Thymus (tissue), 11 donors: ENCODE data around the gene MAP2K6. TPM values are rescaled to one million over a fixed set of nuclear protein-coding genes. Genes with fewer than 3 reads are reported as not detected.
"Not testable (repeated sequence)": the region's sequence is repeated elsewhere in the genome, so short reads cannot be mapped to it uniquely, and the experiment has no call there.

Experiments used
- DNase-seq, 9 donors: peaks; one replicate each; pipeline ENCODE4 v3.0.0-alpha.2; 2013; ENCODE audit warnings: low spot score in 9 of 9, low read depth in 6 of 9, missing footprints in 1 of 9
- H3K27ac ChIP-seq, 2 donors: one replicate each; pipeline ENCODE4 v1.5.1; 2013; ENCODE audit warnings: control low read depth in 1 of 2, low read depth in 1 of 2, low read length in 1 of 2, mild to moderate bottlenecking in 1 of 2, moderate library complexity in 1 of 2
- H3K27me3 ChIP-seq, 2 donors: one replicate each; pipeline ENCODE4 v1.5.1; 2013; ENCODE audit warnings: low read length in 1 of 2; ENCODE audit not compliant: control insufficient read depth in 2 of 2, insufficient read depth in 1 of 2
- H3K36me3 ChIP-seq, 2 donors: one replicate each; pipeline ENCODE4 v1.5.1; 2013; ENCODE audit warnings: low read length in 1 of 2, mild to moderate bottlenecking in 1 of 2, moderate library complexity in 1 of 2; ENCODE audit not compliant: control insufficient read depth in 2 of 2, insufficient read depth in 2 of 2
- H3K4me1 ChIP-seq, 2 donors: one replicate each; pipeline ENCODE4 v1.5.1; 2013; ENCODE audit warnings: low read length in 2 of 2; ENCODE audit not compliant: control insufficient read depth in 2 of 2, insufficient read depth in 2 of 2
- H3K4me3 ChIP-seq, 2 donors: one replicate each; pipeline ENCODE4 v1.5.1; 2013; ENCODE audit warnings: low read length in 2 of 2, control low read depth in 1 of 2, mild to moderate bottlenecking in 1 of 2
- H3K9me3 ChIP-seq, 2 donors: one replicate each; pipeline ENCODE4 v1.5.1; 2013; ENCODE audit warnings: low read length in 1 of 2, mild to moderate bottlenecking in 1 of 2; ENCODE audit not compliant: control insufficient read depth in 2 of 2, insufficient read depth in 1 of 2
- WGBS: extraction: QIAGEN DNeasy Blood & Tissue Kit; methylation state at CpG from one replicate; pipeline ENCODE4 v1.1.7; 2013; 5-methylcytosine and 5-hydroxymethylcytosine counted together
- polyA plus RNA-seq: library from polyadenylated mRNA; stranded (reverse); fragments of 200-250 nt; gene quantifications from one replicate; pipeline ENCODE4 v1.2.3, GENCODE V29; 2013
- total RNA-seq: library from RNA; stranded (reverse); fragments of 120-200 nt; gene quantifications from one replicate; pipeline ENCODE4 v1.2.4, GENCODE V29; 2013
- donor health status: healthy.

MAP2K6 gene
- total and polyA plus RNA-seq, 2 donors = 11.2 to 18.5 TPM

- WGBS = 97% methylated on average over 7 of the region's 7 CpGs
- H3K27ac ChIP-seq = no peak overlapping the region
- H3K36me3 ChIP-seq = no peaks in the 10 kb centered on the region
- no peaks in the 10 kb centered on the region for H3K27me3 ChIP-seq
- DNase-seq = no peak
- no peaks in the 10 kb centered on the region for H3K9me3 ChIP-seq
- no peak overlapping the region for H3K4me3 ChIP-seq
- no peaks in the 10 kb centered on the region for H3K4me1 ChIP-seq
These were observed 59.6 kb downstream of the MAP2K6 start for GRCh38 chr17:69473841-69474831.

GRCh38 chr17:69477204-69477902 lies 62.9 kb downstream of the MAP2K6 start:
- WGBS = 97% methylated on average over 6 of the region's 6 CpGs
- H3K27ac ChIP-seq = no peak overlapping the region
- DNase-seq = no peak
- H3K4me1 ChIP-seq = no peaks in the 10 kb centered on the region
- no peak overlapping the region for H3K4me3 ChIP-seq
- H3K27me3 ChIP-seq = no peaks in the 10 kb centered on the region
- H3K36me3 ChIP-seq = no peaks in the 10 kb centered on the region
- no peaks in the 10 kb centered on the region for H3K9me3 ChIP-seq

GRCh38 chr17:69477903-69478266 lies 63.4 kb downstream of the MAP2K6 start:
- Histone ChIP-seq H3K4me1 (no peaks in the 10 kb centered on the region), H3K36me3 (no peaks in the 10 kb centered on the region), H3K27ac (no peak overlapping the region), H3K9me3 (no peaks in the 10 kb centered on the region), H3K27me3 (no peaks in the 10 kb centered on the region), H3K4me3 (no peak overlapping the region)
- no peak for DNase-seq
- WGBS = 100% methylated on average over 4 of the region's 4 CpGs

- Histone ChIP-seq H3K36me3 (no peaks in the 10 kb centered on the region), H3K4me3 (no peak overlapping the region), H3K4me1 (no peaks in the 10 kb centered on the region), H3K27me3 (no peaks in the 10 kb centered on the region), H3K27ac (no peak overlapping the region), H3K9me3 (no peaks in the 10 kb centered on the region)
- WGBS = 90% methylated on average over 4 of the region's 4 CpGs
- DNase-seq = no peak
These were observed 64.4 kb downstream of the MAP2K6 start for GRCh38 chr17:69478916-69479315.

- H3K4me1 ChIP-seq, H3K27me3 ChIP-seq, H3K4me3 ChIP-seq, H3K27ac ChIP-seq, H3K9me3 ChIP-seq, H3K36me3 ChIP-seq, DNase-seq: not testable (repeated sequence)
- WGBS = 98% methylated on average over 7 of the region's 7 CpGs
These were observed 65.3 kb downstream of the MAP2K6 start for GRCh38 chr17:69479756-69480155.

- Histone ChIP-seq H3K4me1 (no peaks in the 10 kb centered on the region), H3K27ac (no peak overlapping the region), H3K36me3 (no peaks in the 10 kb centered on the region), H3K4me3 (no peak overlapping the region), H3K9me3 (no peaks in the 10 kb centered on the region), H3K27me3 (no peaks in the 10 kb centered on the region)
- DNase-seq = no peak
- WGBS = 96% methylated on average over 4 of the region's 4 CpGs
These were observed 65.7 kb downstream of the MAP2K6 start for GRCh38 chr17:69480245-69480644.

- H3K36me3 ChIP-seq = no peaks in the 10 kb centered on the region
- no peak overlapping the region for H3K27ac ChIP-seq
- H3K9me3 ChIP-seq = no peaks in the 10 kb centered on the region
- DNase-seq = no peak
- H3K27me3 ChIP-seq = no peaks in the 10 kb centered on the region
- WGBS = 59% methylated on average over 3 of the region's 3 CpGs
- H3K4me1 ChIP-seq = no peaks in the 10 kb centered on the region
- no peak overlapping the region for H3K4me3 ChIP-seq
These were observed 70.8 kb downstream of the MAP2K6 start for GRCh38 chr17:69485251-69485661.

- H3K27me3 ChIP-seq = no peaks in the 10 kb centered on the region
- H3K4me1 ChIP-seq = no peaks in the 10 kb centered on the region
- no peak overlapping the region for H3K4me3 ChIP-seq
- peak in 1 of 9 donors; percentile 33 for DNase-seq
- no peak overlapping the region for H3K27ac ChIP-seq
- H3K36me3 ChIP-seq = no peaks in the 10 kb centered on the region
- 72% methylated on average over 3 of the region's 3 CpGs for WGBS
- H3K9me3 ChIP-seq = no peaks in the 10 kb centered on the region
These were observed 71.6 kb downstream of the MAP2K6 start for GRCh38 chr17:69485901-69486643.
